Activated CD4-positive, alpha-beta T cell treated with anti-CD3 and anti-CD28 coated beads, Interleukin-2, amount 50 U/mL, for 24 hours (primary cell): Measurements from ENCODE around the gene TP53BP2.
"Not testable (repeated sequence)": the region's sequence is repeated elsewhere in the genome, so short reads cannot be mapped to it uniquely, and the experiment has no call there.

Source experiments
- DNase-seq, 2 donors: peaks; one replicate each; pipeline ENCODE4 v3.0.0-alpha.2; 2020; ENCODE audit warnings: low read depth in 1 of 2, low spot score in 1 of 2

Gene TP53BP2

DNA sequence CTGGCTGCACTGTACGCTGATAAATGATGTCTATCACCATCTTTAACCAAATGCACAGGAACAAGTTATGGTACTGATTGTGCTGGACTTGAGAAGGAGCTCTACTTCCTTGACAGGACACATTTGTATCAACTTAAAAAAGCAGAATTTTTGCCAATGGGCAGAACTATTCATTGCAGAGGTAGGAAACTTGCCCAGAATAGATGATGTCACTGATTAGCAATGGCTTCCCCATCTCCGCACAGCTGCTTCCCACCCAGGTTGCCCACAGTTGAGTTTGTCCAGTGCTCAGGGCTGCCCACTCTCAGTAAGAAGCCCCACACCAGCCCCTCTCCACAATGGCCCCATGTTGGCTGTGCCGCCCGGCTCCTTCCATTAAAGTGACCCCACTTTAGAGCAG lies 100.0 kb downstream of the TP53BP2 start:
- DNase-seq, result no peak

DNA sequence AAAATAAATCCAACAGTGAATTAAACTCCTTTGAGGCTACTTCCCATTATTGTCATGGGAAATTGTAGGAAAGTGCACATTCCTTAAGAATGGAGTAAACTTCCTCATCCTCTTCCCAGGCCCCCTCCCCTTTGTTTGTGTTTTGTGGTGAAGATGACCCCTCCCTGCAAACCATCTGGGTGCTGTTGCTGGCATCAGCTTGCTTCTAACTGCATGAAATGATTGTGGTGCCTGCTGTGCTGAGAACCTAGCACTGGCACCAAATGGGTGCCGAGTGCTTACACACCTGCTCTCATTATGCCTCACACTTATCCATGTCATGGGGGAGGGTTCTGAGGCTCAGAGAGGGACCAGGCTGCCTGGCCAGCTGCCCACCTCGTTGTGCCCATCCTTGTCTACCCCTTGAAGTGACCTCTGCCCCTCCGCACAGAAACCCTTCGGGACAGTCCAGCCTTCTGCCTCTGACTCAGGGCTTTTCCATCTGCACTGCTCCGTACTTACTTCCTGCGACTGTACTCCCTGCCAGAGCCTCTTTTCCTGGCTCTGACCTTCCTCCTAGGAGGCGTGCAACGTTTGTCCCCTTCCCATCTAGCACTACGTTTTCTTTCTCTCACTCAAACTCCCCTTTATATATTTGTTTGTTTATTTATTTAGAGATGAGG lies 102.8 kb downstream of the TP53BP2 start:
- DNase-seq, result no peak

DNA sequence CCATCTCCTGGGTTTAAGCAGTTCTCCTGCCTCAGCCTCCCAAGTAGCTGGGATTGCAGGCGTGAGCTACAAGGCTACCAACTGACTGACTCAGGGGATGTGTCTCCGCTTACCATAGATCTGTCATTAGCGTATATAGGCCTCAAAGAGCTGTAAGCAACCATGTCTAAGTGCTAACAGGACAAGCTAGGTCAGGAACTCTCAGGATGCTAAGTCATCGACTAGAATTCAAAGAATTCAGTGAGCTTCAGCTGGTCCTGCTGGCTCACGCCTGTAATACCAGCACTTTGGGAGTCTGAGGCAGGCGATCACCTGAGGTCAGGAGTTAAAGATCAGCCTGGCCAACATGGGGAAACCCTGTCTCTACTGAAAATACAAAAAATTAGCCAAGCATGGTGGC lies 103.9 kb downstream of the TP53BP2 start:
- DNase-seq, result no peak

DNA sequence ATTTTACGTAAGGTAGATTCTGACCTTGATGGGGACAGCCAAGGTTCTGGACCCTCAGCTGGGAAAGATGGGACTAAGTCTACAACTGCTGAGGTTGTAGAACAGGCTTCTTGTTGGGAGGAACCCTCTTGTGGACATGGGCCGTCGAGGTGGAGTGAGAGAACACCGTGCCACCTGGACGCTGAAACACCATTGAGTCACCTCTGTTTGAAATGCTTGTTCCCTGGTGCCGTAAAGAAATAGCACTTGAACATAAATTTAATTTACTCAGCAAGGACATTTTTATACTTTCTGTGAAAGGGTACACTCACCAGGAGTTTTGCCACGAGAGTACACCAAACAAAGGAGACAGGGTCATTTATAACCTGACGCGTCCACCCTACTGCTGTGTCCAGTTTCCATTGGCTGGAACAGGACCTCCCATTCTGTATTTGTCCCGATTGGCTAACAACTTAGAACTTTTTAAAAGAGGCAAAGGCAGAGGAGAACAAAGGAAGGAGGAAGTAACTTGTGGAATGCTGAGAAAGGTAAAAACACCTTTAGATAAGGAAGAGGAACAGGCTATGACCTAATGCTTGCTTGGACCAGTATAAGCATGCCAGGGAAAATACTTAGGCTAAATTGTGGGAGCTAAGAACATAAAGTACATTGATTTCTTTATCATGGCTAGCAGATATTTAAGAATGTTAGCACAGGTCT lies 105.6 kb downstream of the TP53BP2 start:
- DNase-seq, result not testable (repeated sequence)

DNA sequence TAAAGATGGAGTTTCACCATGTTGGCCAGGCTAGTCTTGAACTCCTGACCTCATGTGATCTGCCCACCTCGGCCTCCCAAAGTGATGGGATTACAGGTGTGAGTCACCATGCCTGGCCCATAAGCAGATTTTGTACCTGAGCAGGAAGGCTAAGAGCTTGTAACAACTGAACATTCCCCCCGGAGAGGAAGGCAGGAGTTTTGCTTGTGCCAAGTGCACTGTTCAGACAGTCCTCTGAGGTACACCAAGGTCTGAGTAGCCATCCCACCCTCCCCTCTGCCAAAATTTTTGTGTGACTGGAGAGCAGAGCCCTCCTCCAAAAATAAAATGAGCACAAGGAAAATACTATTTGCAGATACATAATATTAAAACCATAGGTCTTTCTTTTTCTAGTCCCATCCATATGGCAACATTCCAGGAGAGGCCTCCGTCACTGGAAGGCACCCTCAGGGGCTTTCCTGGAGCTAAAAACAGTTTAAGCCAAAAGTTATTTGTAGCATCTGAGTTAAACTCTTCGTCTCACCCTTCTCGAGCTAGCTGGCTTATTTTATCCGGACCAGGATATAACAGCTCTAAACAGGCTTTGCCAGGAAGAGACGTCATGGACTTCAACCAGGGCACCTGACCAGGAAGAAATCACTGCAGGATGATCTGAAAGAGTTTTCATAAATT lies 106.2 kb downstream of the TP53BP2 start:
- no peak for DNase-seq

DNA sequence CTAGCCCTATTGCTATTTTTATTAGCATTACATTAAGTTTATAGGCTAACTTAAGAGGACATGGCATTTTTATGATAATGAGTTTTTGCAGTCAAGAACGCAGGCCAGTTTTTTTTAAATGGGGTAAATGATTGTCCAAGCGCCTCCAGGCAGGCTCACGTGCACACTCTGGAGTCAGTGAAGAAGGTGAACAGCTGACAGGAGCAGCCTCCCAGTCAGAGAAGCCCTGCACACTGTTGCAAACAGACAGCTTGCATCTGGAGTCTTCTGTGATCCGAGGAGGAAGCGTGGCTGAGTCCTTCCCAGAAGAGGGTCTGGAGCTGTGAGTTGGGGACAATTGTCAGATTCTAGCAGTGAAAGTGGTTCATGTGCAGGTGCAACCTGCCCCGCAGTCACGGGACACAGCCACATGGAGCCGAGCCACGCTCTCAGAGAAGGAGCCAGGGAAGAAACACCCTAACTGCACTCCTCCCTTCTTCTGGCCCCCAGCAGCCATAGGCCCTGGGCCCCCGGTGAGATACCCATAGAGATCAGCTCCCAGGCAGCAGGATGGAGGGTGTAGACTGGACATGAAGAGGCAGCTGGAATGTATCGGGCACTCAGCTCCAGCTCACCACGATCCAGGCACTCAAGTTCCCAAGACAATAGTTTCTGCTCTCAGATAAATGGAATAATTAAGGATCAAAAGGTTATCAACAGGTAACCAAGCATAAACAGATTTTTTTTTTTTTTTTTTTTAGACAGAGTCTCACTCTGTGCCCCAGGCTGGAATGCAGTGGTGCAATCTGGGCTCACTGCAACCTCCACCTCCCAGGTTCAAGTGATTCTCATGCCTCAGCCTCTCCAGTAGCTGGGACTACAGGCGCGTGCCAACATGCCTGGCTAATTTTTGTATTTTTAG lies 107.0 kb downstream of the TP53BP2 start:
- no peak for DNase-seq

DNA sequence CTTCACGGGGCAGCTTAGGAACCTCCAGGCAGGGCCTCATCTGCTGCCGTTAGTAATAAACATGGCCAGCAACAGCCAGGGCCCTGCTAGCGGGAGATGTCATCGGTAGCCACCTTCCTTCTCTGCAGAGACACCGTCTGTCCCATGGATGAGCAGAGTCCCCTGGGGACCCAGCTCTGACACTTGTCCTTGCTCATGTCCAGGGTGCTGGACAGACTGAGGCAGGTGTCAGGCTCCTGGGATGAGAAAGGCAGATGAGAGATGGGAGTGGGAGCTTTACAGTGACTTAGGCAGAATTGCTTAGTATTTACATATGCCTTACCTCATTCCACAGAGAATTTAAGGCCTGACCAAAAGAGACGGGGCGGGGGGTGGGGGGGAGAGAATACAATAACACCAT lies 108.4 kb downstream of the TP53BP2 start:
- no peak for DNase-seq

DNA sequence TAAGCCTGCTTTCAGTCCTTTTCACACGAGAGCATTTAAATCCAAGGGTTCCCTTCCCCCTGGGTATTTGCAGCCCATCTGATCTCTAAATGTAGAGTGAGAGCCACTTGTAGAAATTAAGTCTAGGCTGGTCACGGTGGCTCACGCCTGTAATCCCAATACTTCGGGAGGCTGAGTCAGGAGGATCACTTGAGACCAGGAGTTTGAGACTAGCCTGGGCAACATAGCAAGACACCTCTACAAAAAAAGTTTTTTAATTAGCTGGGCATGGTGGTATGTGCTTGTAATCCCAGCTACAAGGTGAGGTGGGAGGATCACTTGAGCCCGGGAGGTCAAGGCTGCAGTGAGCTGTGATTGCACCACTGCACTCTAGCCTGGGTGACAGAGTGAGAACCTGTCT lies 109.1 kb downstream of the TP53BP2 start:
- not testable (repeated sequence) for DNase-seq

DNA sequence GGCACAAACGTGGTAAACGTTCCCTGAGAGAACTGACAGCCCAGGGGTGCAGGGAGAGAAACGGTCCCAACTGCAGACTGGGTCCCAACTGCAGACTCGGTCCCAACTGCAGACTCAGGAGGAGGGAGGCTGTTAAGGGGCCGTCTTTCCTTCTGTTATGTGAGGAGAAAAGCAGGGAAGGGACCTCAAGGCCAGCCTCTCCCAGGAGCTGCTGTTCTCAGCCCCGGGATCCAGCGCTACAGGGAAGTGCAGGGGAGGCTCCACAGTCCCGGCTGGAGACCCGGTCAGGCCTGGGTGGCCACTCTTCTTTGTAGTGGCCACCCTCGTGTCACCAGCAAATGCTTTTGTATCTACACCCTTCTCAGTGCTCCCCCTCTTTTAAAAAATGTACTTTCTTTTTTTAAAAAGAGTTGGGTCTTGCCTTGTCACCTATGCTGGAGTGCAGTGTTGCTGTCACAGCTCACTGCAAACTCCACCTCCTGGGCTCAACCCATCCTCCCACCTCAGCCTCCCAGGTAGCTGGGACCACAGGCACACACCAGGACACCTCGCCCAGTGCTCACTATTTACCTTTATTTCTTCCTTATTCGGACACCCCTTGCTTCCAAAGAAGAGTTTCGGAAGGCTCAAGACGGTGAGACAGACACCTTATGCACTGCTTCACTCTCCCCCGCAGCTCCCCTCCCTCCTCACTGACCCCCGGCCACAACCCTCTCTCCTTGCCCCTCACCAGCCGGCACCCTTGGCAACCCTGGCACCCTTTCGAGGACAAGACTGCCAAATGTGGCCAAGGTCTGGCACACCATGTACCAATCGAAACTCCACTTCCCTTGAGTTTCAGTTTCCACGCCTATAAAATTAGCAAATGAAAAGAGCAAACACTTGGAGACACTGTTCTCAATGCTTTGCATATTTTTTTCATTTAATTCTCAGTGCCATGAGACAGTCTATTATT lies 111.6 kb downstream of the TP53BP2 start:
- DNase-seq, result no peak

DNA sequence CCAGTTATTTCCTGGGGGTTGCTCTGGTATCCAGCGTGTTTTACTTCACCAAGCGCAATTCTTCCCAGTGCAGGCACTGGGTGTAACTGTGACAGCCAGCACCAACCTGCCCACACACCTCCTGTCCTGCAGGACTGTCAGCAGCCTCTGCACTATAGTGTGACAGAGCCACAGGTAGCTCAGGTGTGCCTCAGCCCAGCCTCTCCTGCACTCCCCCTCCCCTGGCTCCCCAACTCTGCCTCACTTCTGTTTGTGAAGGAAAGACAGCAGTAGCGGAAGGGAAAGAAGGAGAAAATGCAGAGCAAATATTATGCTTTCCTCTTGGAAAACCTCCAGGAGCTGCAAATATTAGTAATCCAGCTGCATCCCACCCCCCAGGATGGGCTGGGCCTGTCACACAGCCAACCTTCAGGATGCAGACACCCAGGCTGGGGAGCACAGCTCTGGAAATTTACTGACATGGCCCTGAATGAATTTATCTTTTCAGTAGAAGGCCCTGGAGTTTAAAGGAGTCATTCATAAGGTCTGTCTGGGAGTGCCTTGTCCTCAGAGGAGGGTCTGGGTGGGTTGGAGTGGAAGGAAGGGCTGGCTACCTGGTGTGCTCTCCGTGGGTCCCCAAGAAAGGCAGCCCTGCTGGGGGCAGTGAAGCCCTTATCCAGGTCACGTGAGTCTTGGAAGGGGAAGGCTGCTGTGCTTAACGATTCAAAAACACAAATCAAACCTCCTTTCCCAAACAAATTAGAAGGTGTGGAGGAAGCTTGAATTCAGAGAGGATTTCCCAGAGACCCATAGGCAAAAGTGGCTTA lies 112.6 kb downstream of the TP53BP2 start:
- no peak for DNase-seq

DNA sequence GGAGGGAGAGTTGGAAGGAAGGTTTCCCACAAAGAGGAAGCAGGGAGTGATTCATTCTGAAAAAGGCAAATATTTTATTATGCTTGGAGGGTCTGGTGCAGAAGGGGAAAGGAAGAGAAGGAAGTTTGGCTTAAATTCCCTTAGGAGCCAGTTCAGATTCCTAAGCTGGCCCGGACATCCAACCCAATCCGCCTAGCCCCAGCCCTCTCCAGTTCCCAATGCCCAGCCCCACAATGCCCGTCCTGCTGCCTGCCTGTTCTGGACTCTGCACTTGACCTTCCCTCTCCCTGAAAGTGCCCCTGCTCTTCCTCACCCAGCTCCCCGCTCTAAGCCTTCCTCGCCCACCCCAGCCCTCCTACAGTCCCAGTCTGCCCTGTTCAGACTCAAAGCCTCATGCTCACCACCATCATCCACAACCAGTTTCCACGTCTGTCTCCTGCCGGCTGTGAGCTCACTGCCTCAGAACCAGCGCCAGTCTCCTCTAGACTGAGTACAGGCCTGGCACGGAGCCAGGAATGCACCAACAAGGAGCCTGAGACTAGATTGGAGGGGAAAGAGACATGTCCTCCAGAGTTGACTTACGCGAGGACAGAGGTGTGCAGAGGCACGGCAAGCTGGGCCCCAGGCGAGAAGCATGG lies 114.5 kb downstream of the TP53BP2 start:
- DNase-seq, result no peak

DNA sequence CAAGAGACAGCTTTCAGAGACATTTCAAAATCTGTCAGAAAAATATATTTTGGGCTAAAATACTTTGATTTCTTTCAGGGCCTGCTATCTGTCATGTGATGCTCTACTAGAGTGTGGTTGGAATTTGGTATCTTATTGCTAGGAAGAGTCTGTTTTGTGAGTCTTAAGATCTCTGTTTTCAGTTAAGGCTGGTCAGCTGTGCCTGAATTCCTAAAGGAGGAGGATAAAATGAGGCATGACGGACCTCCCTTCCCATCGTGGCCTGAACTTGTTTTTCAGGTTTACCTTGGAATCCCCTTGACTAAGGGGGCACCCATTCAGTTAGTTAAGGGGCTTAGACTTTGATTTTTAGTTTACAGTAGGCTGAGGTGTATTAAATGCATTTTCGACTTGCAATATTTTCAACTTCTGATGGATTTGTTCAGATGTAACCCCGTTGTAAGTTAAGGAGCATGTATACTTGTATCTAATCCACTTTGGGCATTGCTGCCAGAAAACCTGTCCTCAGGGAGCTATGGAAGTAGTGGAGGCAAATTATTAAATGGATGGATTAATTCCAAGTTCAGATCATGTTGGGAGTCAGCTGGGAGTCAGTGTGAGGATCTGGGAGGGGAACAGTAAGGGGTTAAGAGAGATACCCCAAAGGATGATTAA lies 115.1 kb downstream of the TP53BP2 start:
- DNase-seq, result no peak

DNA sequence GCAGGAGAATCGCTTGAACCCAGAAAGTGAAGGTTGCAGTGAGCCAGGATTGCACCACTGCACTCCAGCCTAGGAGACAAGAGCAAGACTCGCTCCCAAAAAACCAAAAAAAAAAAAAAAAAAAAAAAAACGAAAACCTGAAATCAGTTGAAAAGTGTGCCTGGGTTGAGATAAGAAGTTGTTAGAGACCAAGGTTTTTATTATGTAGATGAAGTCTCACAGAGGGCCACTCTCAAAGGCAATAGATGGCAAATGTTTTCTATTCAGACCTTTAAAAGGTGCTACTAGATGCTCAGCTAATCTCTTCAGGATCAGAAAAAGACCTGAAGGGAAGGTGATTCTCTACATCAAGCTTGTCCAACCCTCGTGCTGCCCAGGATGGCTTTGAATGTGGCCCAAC lies 115.8 kb downstream of the TP53BP2 start:
- no peak for DNase-seq
